Measurements from ENCODE around the gene ZNF384.

The ZNF384 gene

GRCh38 chr12:6698352-6699046, 9.3 kb upstream of the ZNF384 start:
- WGBS, 2 experiments (ENCODE audit: insufficient coverage in 2 of 2): 73 to 82% methylated on average over 5 to 6 of the region's 8 CpGs

DNA sequence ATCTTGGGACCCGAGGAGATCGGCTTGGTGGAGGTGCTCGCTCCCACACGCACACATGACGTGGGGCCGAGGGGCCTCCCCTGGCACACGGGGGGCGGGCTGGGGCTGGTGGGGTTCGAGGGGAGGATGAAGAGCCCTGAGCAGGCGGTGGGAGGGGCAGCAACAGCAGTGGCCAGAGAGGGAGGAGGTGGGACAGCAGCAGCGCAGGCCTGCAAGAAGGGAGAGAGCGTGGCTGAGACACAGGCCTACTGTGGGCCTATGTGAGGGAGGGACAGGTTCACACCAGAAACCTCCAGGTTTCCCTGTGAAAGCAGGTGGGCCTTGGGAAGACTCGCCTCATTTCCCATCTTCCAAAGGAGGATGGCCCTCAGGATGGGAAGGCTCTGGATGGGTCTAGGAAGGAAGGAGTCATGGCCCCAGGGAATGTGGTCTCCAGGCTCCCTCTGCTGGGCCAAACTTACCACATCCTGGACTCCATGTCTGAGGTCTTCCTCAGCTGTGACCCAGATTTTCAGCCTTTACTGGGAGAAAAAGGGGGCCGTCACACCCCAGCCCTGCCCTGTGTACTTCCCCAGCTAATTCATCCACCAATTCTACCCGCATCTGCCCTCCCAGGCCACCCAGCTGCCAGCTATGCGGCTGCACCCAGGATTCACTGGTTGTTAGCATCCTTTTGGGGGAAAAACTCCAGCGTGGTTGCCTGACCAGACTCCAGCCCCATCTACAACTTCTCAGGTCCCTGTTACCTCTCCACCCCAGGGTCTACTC, 8.6 kb upstream of the ZNF384 start:
- Histone ChIP-seq H3K4me3 (ENCODE audit: extremely low read depth, insufficient read depth, low read length, poor library complexity, severe bottlenecking) (no peak overlapping the region), H3K36me3 (ENCODE audit: control insufficient read depth, insufficient read depth, low read length) (no peaks in the 10 kb centered on the region), H3K9me3 (ENCODE audit: control insufficient read depth, low read length) (no peaks in the 10 kb centered on the region), H3K4me1 (ENCODE audit: control insufficient read depth, insufficient read depth, low read length, poor library complexity, severe bottlenecking) (peaks cover 3% of the 10 kb centered on the region), H3K27ac (ENCODE audit: low read depth, low read length, severe bottlenecking) (no peak overlapping the region)
- WGBS, 2 experiments (ENCODE audit: insufficient coverage in 2 of 2): 69 to 83% methylated on average over 7 of the region's 17 CpGs

More at GRCh38 chr12:6698352-6699046, 9.3 kb upstream of the ZNF384 start:
- Histone ChIP-seq H3K9me3 (ENCODE audit: control insufficient read depth, low read length) (no peaks in the 10 kb centered on the region), H3K27ac (ENCODE audit: low read depth, low read length, severe bottlenecking) (no peak overlapping the region), H3K36me3 (ENCODE audit: control insufficient read depth, insufficient read depth, low read length) (no peaks in the 10 kb centered on the region), H3K4me1 (ENCODE audit: control insufficient read depth, insufficient read depth, low read length, poor library complexity, severe bottlenecking) (peaks cover 4% of the 10 kb centered on the region), H3K4me3 (ENCODE audit: extremely low read depth, insufficient read depth, low read length, poor library complexity, severe bottlenecking) (no peak overlapping the region)

- Histone ChIP-seq H3K4me3 (ENCODE audit: extremely low read depth, insufficient read depth, low read length, poor library complexity, severe bottlenecking) (no peak overlapping the region), H3K27ac (ENCODE audit: low read depth, low read length, severe bottlenecking) (no peak overlapping the region), H3K9me3 (ENCODE audit: control insufficient read depth, low read length) (no peaks in the 10 kb centered on the region), H3K36me3 (ENCODE audit: control insufficient read depth, insufficient read depth, low read length) (no peaks in the 10 kb centered on the region), H3K4me1 (ENCODE audit: control insufficient read depth, insufficient read depth, low read length, poor library complexity, severe bottlenecking) (peaks cover 3% of the 10 kb centered on the region)
- WGBS, 2 experiments (ENCODE audit: insufficient coverage in 2 of 2): 93 to 94% methylated on average over 11 to 12 of the region's 17 CpGs
Measured at GRCh38 chr12:6696690-6697583, 7.8 kb upstream of the ZNF384 start.

DNA sequence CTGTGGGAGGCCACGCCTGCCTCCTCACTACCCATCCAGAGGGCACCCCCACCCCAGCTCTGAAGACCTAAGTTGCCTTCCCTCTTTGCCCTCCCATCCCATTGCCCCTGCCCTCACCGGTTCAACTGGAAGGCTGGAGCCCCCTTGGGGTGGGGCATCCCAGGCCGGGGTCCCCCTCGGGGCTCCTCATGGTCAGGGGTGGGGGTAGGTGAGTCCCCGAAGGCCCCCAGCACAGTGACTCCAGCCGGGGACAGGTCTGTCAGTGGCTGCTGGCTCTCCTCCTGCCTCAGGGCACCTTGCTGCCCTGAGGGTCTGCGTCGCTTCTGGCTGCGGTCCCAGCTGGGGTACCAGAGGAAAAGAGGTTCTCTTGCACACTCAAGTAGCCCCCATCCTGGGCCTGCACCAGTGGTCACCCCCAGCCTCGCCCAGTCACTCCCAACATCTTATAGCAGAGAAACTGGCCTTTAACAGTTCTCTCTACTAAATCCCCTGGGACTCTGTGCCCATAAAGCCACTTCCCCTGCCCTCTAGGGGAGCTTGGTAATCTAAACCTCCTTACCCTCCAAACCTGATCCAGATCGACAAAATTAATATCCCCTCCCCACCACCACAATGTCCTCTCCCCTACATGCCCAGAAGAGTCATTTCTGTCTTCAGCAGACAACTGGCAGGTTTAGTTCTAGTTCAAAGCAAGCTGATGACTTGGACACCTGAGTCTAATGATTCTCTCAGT, 6.3 kb upstream of the ZNF384 start:
- peaks cover 3% of the 10 kb centered on the region for H3K4me1 ChIP-seq (ENCODE audit: control insufficient read depth, insufficient read depth, low read length, poor library complexity, severe bottlenecking)
- no peak overlapping the region for H3K4me3 ChIP-seq (ENCODE audit: extremely low read depth, insufficient read depth, low read length, poor library complexity, severe bottlenecking)
- no peaks in the 10 kb centered on the region for H3K9me3 ChIP-seq (ENCODE audit: control insufficient read depth, low read length)
- 77 to 93% methylated on average over 8 of the region's 11 CpGs for whole genome bisulfite sequencing, 2 experiments (ENCODE audit: insufficient coverage in 2 of 2)
- H3K36me3 ChIP-seq (ENCODE audit: control insufficient read depth, insufficient read depth, low read length): no peaks in the 10 kb centered on the region
- no peak overlapping the region for H3K27ac ChIP-seq (ENCODE audit: low read depth, low read length, severe bottlenecking)

GRCh38 chr12:6694701-6695100, 5.5 kb upstream of the ZNF384 start:
- Histone ChIP-seq H3K36me3 (ENCODE audit: control insufficient read depth, insufficient read depth, low read length) (no peaks in the 10 kb centered on the region), H3K27ac (ENCODE audit: low read depth, low read length, severe bottlenecking) (no peak overlapping the region), H3K9me3 (ENCODE audit: control insufficient read depth, low read length) (no peaks in the 10 kb centered on the region), H3K4me1 (ENCODE audit: control insufficient read depth, insufficient read depth, low read length, poor library complexity, severe bottlenecking) (peaks cover 3% of the 10 kb centered on the region), H3K4me3 (ENCODE audit: extremely low read depth, insufficient read depth, low read length, poor library complexity, severe bottlenecking) (no peak overlapping the region)
- 90 to 92% methylated on average over 7 of the region's 9 CpGs for WGBS, 2 experiments (ENCODE audit: insufficient coverage in 2 of 2)

GRCh38 chr12:6693832-6694355, 4.7 kb upstream of the ZNF384 start:
- no peaks in the 10 kb centered on the region for H3K4me1 ChIP-seq (ENCODE audit: control insufficient read depth, insufficient read depth, low read length, poor library complexity, severe bottlenecking)
- no peak overlapping the region for H3K4me3 ChIP-seq (ENCODE audit: extremely low read depth, insufficient read depth, low read length, poor library complexity, severe bottlenecking)
- WGBS, 2 experiments (ENCODE audit: insufficient coverage in 2 of 2): 71 to 74% methylated on average over 2 to 3 of the region's 4 CpGs
- no peaks in the 10 kb centered on the region for H3K9me3 ChIP-seq (ENCODE audit: control insufficient read depth, low read length)
- no peak overlapping the region for H3K27ac ChIP-seq (ENCODE audit: low read depth, low read length, severe bottlenecking)
- H3K36me3 ChIP-seq (ENCODE audit: control insufficient read depth, insufficient read depth, low read length): no peaks in the 10 kb centered on the region

GRCh38 chr12:6692888-6693287, 3.7 kb upstream of the ZNF384 start:
- Histone ChIP-seq H3K4me1 (ENCODE audit: control insufficient read depth, insufficient read depth, low read length, poor library complexity, severe bottlenecking) (peaks cover 3% of the 10 kb centered on the region), H3K36me3 (ENCODE audit: control insufficient read depth, insufficient read depth, low read length) (no peaks in the 10 kb centered on the region)
- WGBS, 2 experiments (ENCODE audit: insufficient coverage in 2 of 2): 80% methylated on average over 1 of the region's 2 CpGs; no CpG with 5 or more reads in 1 of the 2 experiments

GRCh38 chr12:6691473-6691872, 2.3 kb upstream of the ZNF384 start:
- Histone ChIP-seq H3K9me3 (ENCODE audit: control insufficient read depth, low read length) (no peaks in the 10 kb centered on the region), H3K4me3 (ENCODE audit: extremely low read depth, insufficient read depth, low read length, poor library complexity, severe bottlenecking) (no peak overlapping the region), H3K36me3 (ENCODE audit: control insufficient read depth, insufficient read depth, low read length) (no peaks in the 10 kb centered on the region), H3K4me1 (ENCODE audit: control insufficient read depth, insufficient read depth, low read length, poor library complexity, severe bottlenecking) (peaks cover 12% of the 10 kb centered on the region), H3K27ac (ENCODE audit: low read depth, low read length, severe bottlenecking) (no peak overlapping the region)
- WGBS, 2 experiments (ENCODE audit: insufficient coverage in 2 of 2): 77 to 89% methylated on average over 1 to 2 of the region's 4 CpGs

More at GRCh38 chr12:6692888-6693287, 3.7 kb upstream of the ZNF384 start:
- H3K27ac ChIP-seq (ENCODE audit: low read depth, low read length, severe bottlenecking): no peak overlapping the region
- no peak overlapping the region for H3K4me3 ChIP-seq (ENCODE audit: extremely low read depth, insufficient read depth, low read length, poor library complexity, severe bottlenecking)
- H3K9me3 ChIP-seq (ENCODE audit: control insufficient read depth, low read length): no peaks in the 10 kb centered on the region

DNA sequence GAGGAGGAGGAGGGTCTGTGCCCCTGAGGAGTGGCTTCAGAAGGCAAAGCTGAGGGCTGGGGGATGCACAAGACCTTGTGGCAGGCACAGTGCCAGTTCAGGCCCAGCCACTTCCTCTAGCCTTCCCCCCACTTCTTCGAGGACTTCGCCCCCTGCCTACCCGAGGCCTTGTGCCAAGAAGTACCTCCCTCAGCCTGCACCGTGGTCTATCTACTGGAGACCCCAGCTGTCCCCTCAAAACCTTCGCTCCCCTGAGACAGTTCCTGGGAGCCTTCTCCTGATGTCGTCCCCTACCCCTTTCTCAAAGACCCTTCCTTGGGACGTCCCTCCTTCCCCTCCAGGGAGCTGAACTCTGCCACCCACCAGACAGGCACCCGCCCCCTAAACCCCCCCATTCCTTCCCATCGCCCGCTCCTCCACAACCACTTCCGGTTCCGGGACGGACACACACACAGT, 604 bp downstream of the ZNF384 start:
- peaks cover 26% of the 10 kb centered on the region for H3K36me3 ChIP-seq (ENCODE audit: control insufficient read depth, insufficient read depth, low read length)

GRCh38 chr12:6685814-6686213, 3.4 kb downstream of the ZNF384 start:
- H3K36me3 ChIP-seq (ENCODE audit: control insufficient read depth, insufficient read depth, low read length): peaks cover 49% of the 10 kb centered on the region
- no peak overlapping the region for H3K27ac ChIP-seq (ENCODE audit: low read depth, low read length, severe bottlenecking)
- peaks cover 12% of the 10 kb centered on the region for H3K4me1 ChIP-seq (ENCODE audit: control insufficient read depth, insufficient read depth, low read length, poor library complexity, severe bottlenecking)
- 100% methylated on average over 1 of the region's 3 CpGs; no CpG with 5 or more reads in 1 of the 2 experiments for whole genome bisulfite sequencing, 2 experiments (ENCODE audit: insufficient coverage in 2 of 2)
- H3K4me3 ChIP-seq (ENCODE audit: extremely low read depth, insufficient read depth, low read length, poor library complexity, severe bottlenecking): no peak overlapping the region
- no peaks in the 10 kb centered on the region for H3K9me3 ChIP-seq (ENCODE audit: control insufficient read depth, low read length)

More for the DNA sequence above, 604 bp downstream of the ZNF384 start:
- Histone ChIP-seq H3K27ac (ENCODE audit: low read depth, low read length, severe bottlenecking) (peak overlapping the region; percentile 96), H3K9me3 (ENCODE audit: control insufficient read depth, low read length) (no peaks in the 10 kb centered on the region), H3K4me3 (ENCODE audit: extremely low read depth, insufficient read depth, low read length, poor library complexity, severe bottlenecking) (peak overlapping the region; percentile 70), H3K4me1 (ENCODE audit: control insufficient read depth, insufficient read depth, low read length, poor library complexity, severe bottlenecking) (peaks cover 12% of the 10 kb centered on the region)
- 2 to 3% methylated on average over 7 of the region's 13 CpGs for WGBS, 2 experiments (ENCODE audit: insufficient coverage in 2 of 2)
